Astrocyte (in vitro differentiated cells and primary cell): ENCODE data around the gene TRIM43. TPM values are rescaled to one million over a fixed set of nuclear protein-coding genes. Genes with fewer than 3 reads are reported as not detected.

ENCODE experiments used
- total RNA-seq: library from RNA; stranded (reverse); gene quantifications from 2 replicates; pipeline ENCODE4 v1.2.1, GENCODE V29; 2021

The TRIM43 gene
- total RNA-seq, 1 donor from 2014 or later: 0.70 TPM

Other genes with a start within 250 kb of the TRIM43 start
- 21.9 and 23.4 TPM in 2 replicates for gene FAHD2A, start 189.3 kb upstream of the TRIM43 start, total RNA-seq
- 0.91 TPM in 1 of 2 replicates, not detected in the other for gene TRIM43B, start 107.2 kb upstream of the TRIM43 start, total RNA-seq